CD14-positive monocyte (primary cell): ENCODE results near the gene CEP44. TPM values are rescaled to one million over a fixed set of nuclear protein-coding genes. Genes with fewer than 3 reads are reported as not detected.

Experiments
- DNase-seq, 3 donors: peaks; one replicate each; pipeline ENCODE4 v3.0.0-alpha.2; 2011 to 2022
- H2AFZ ChIP-seq: 2 replicates; pipeline ENCODE4 v1.6.0; 2012; ENCODE audit warnings: mild to moderate bottlenecking, low read depth, low read length, inconsistent platforms; ENCODE audit not compliant: insufficient read depth, poor library complexity, severe bottlenecking
- H3K27ac ChIP-seq, 2 donors: 1 replicate in 1 of 2; 2 replicates in 1 of 2; pipeline ENCODE4 v1.5.1; 2012 to 2013; ENCODE audit warnings: low read length in 2 of 2, control low read depth in 1 of 2, inconsistent platforms in 1 of 2, low read depth in 1 of 2, mild to moderate bottlenecking in 1 of 2
- H3K27me3 ChIP-seq, 2 donors: one replicate each; pipeline versions ENCODE4 v1.6.0 to v1.6.1; 2011 to 2013; ENCODE audit warnings: low read length in 2 of 2; ENCODE audit not compliant: control insufficient read depth in 2 of 2, insufficient read depth in 2 of 2
- H3K36me3 ChIP-seq, 2 donors: replicated peaks in 1 of 2; 1 replicate in 1 of 2; 2 replicates in 1 of 2; pipeline versions ENCODE4 v1.5.1 to v1.6.1; 2012 to 2013; ENCODE audit warnings: low read length in 2 of 2, control low read depth in 1 of 2, inconsistent platforms in 1 of 2, mild to moderate bottlenecking in 1 of 2; ENCODE audit not compliant: insufficient read depth in 2 of 2, control insufficient read depth in 1 of 2
- H3K4me1 ChIP-seq, 2 donors: 1 replicate in 1 of 2; 2 replicates in 1 of 2; pipeline versions ENCODE4 v1.5.1 to v1.6.1; 2012 to 2013; ENCODE audit warnings: low read length in 2 of 2, control low read depth in 1 of 2, inconsistent platforms in 1 of 2, mild to moderate bottlenecking in 1 of 2, moderate library complexity in 1 of 2; ENCODE audit not compliant: insufficient read depth in 2 of 2, control insufficient read depth in 1 of 2
- H3K4me2 ChIP-seq: replicated peaks from 2 replicates; pipeline ENCODE3; 2012; ENCODE audit warnings: low read length, moderate library complexity, mild to moderate bottlenecking; ENCODE audit not compliant: poor library complexity, severe bottlenecking; ENCODE audit errors: extremely low read depth
- H3K4me3 ChIP-seq, 3 experiments: fragments of 200-600 bp in 1 of 3; sonication (generic) in 1 of 3; replicated peaks in 1 of 3; 1 replicate in 2 of 3; 2 replicates in 1 of 3; pipeline ENCODE4 v1.5.1; 2011 to 2013; ENCODE audit warnings: low read length in 3 of 3, mild to moderate bottlenecking in 3 of 3, control low read depth in 2 of 3, low read depth in 2 of 3, inconsistent platforms in 1 of 3, moderate library complexity in 1 of 3
- H3K79me2 ChIP-seq: 2 replicates; pipeline ENCODE4 v1.6.0; 2012; ENCODE audit warnings: mild to moderate bottlenecking, control low read depth, inconsistent platforms, low read length, moderate library complexity; ENCODE audit not compliant: insufficient read depth
- H3K9ac ChIP-seq: 2 replicates; pipeline ENCODE4 v1.6.0; 2017; ENCODE audit warnings: low read length, mild to moderate bottlenecking; ENCODE audit not compliant: insufficient read depth, poor library complexity, severe bottlenecking
- H3K9me3 ChIP-seq, 2 donors: replicated peaks in 1 of 2; 1 replicate in 1 of 2; 2 replicates in 1 of 2; pipeline versions ENCODE4 v1.5.1 to v1.6.1; 2012 to 2013; ENCODE audit warnings: low read length in 2 of 2, control low read depth in 1 of 2; ENCODE audit not compliant: control insufficient read depth in 1 of 2, insufficient read depth in 1 of 2
- H4K20me1 ChIP-seq: 2 replicates; pipeline ENCODE4 v1.6.0; 2012; ENCODE audit warnings: mild to moderate bottlenecking, low read length, control low read depth, moderate library complexity; ENCODE audit not compliant: insufficient read depth
- H3K27ac Mint-ChIP-seq, 7 donors: one replicate each; pipeline ENCODE4 v1.8.0; 2020; ENCODE audit warnings: mild to moderate bottlenecking in 7 of 7, mixed read lengths in 7 of 7, moderate library complexity in 6 of 7, inconsistent platforms in 2 of 7
- H3K27me3 Mint-ChIP-seq, 3 donors: one replicate each; pipeline ENCODE4 v1.8.0; 2021 to 2022; ENCODE audit warnings: low read depth in 3 of 3, mild to moderate bottlenecking in 3 of 3, mixed read lengths in 3 of 3, moderate library complexity in 3 of 3, inconsistent platforms in 1 of 3
- H3K36me3 Mint-ChIP-seq, 2 donors: one replicate each; pipeline ENCODE4 v1.8.0; 2020; ENCODE audit warnings: mixed read lengths in 2 of 2, inconsistent platforms in 1 of 2, mild to moderate bottlenecking in 1 of 2
- H3K4me1 Mint-ChIP-seq: one replicate; pipeline ENCODE4 v1.8.0; 2020; ENCODE audit warnings: mild to moderate bottlenecking, mixed read lengths
- H3K4me3 Mint-ChIP-seq, 2 donors: one replicate each; pipeline ENCODE4 v1.8.0; 2020; ENCODE audit warnings: mild to moderate bottlenecking in 2 of 2, mixed read lengths in 2 of 2, moderate library complexity in 1 of 2
- H3K9me3 Mint-ChIP-seq, 7 donors: one replicate each; pipeline ENCODE4 v1.8.0; 2020 to 2022; ENCODE audit warnings: mixed read lengths in 7 of 7, mild to moderate bottlenecking in 6 of 7, moderate library complexity in 6 of 7, inconsistent platforms in 2 of 7
- WGBS: methylation state at CpG from one replicate; pipeline ENCODE4 v1.1.5; 2013; ENCODE audit warnings: missing lambda C conversion rate; ENCODE audit not compliant: insufficient coverage; 5-methylcytosine and 5-hydroxymethylcytosine counted together
- intact Hi-C, 2 donors: fragments of 100-400 bp; cut with micrococcal nuclease; formaldehyde crosslinking; loops; one replicate each; pipeline versions ENCODE4 v1.15.0 to v1.15.1; 2023
- polyA plus RNA-seq, 3 donors: library from polyadenylated mRNA; depleted of rRNA in 1 of 3; unstranded in 2 of 3; stranded (reverse) in 1 of 3; fragments of 300-500 nt in 2 of 3; fragments of >200 nt in 1 of 3; fragmentation: Illumina TruSeq in 2 of 3; gene quantifications; 1 replicate in 2 of 3; 2 replicates in 1 of 3; pipeline ENCODE4 v1.2.3, GENCODE V29; 2012 to 2021
- TF ChIP-seq, protein P1 (sequence below): fragments of 200-600 bp; IDR thresholded peaks from one replicate; pipeline ENCODE4 v1.8.0; 2022; ENCODE audit warnings: antibody characterized with exemption, mild to moderate bottlenecking

Gene CEP44
- polyA plus RNA-seq, 3 donors, result 1.9 to 3.3 (median 2.2) TPM

GRCh38 chr4:174252412-174252811 lies 31.3 kb upstream of the CEP44 start:
- no CpG with 5 or more reads among the region's 2 CpGs for WGBS
- Histone ChIP-seq H3K4me3 (no peak overlapping the region), H3K27me3 (no peaks in the 10 kb centered on the region), H3K79me2 (no peaks in the 10 kb centered on the region), H3K36me3 (peaks cover 11 to 32% of the 10 kb centered on the region in 2 donors), H3K4me1 (no peaks in the 10 kb centered on the region), H3K9me3 (no peaks in the 10 kb centered on the region), H3K4me2 (no peak overlapping the region), H4K20me1 (no peaks in the 10 kb centered on the region), H3K9ac (no peak overlapping the region), H2AFZ (no peak overlapping the region), H3K27ac (no peak overlapping the region)
- H3K27ac Mint-ChIP-seq, result no peak overlapping the region
- TF ChIP-seq, protein P1, sequence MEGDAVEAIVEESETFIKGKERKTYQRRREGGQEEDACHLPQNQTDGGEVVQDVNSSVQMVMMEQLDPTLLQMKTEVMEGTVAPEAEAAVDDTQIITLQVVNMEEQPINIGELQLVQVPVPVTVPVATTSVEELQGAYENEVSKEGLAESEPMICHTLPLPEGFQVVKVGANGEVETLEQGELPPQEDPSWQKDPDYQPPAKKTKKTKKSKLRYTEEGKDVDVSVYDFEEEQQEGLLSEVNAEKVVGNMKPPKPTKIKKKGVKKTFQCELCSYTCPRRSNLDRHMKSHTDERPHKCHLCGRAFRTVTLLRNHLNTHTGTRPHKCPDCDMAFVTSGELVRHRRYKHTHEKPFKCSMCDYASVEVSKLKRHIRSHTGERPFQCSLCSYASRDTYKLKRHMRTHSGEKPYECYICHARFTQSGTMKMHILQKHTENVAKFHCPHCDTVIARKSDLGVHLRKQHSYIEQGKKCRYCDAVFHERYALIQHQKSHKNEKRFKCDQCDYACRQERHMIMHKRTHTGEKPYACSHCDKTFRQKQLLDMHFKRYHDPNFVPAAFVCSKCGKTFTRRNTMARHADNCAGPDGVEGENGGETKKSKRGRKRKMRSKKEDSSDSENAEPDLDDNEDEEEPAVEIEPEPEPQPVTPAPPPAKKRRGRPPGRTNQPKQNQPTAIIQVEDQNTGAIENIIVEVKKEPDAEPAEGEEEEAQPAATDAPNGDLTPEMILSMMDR, result no peak
- DNase-seq, result no peak
- no peaks in the 10 kb centered on the region for H3K27me3 Mint-ChIP-seq
- no peaks in the 10 kb centered on the region for H3K4me1 Mint-ChIP-seq
- H3K9me3 Mint-ChIP-seq, result no peaks in the 10 kb centered on the region
- intact Hi-C loops, result no loop called here
- H3K36me3 Mint-ChIP-seq, result peaks cover 6 to 27% of the 10 kb centered on the region in 2 donors
- no peak overlapping the region for H3K4me3 Mint-ChIP-seq

GRCh38 chr4:174254613-174255012 lies 29.1 kb upstream of the CEP44 start:
- Mint-ChIP-seq H3K27me3 (no peaks in the 10 kb centered on the region), H3K27ac (no peak overlapping the region)

More at GRCh38 chr4:174254613-174255012, 29.1 kb upstream of the CEP44 start:
- no peaks in the 10 kb centered on the region for H3K4me1 ChIP-seq
- TF ChIP-seq, protein P1, result no peak
- H3K4me1 Mint-ChIP-seq, result no peaks in the 10 kb centered on the region
- H3K36me3 Mint-ChIP-seq, result peaks cover 15 to 35% of the 10 kb centered on the region in 2 donors
- no peak overlapping the region for H3K4me2 ChIP-seq
- H3K9ac ChIP-seq, result no peak overlapping the region
- DNase-seq, result no peak
- WGBS, result no CpG with 5 or more reads among the region's 1 CpG
- H4K20me1 ChIP-seq, result no peaks in the 10 kb centered on the region
- H3K36me3 ChIP-seq, result peaks cover 15 to 52% of the 10 kb centered on the region in 2 donors
- no peaks in the 10 kb centered on the region for H3K9me3 Mint-ChIP-seq
- H3K9me3 ChIP-seq, result no peaks in the 10 kb centered on the region
- intact Hi-C loops, result no loop called here
- no peak overlapping the region for H3K27ac ChIP-seq
- H3K79me2 ChIP-seq, result no peaks in the 10 kb centered on the region
- no peaks in the 10 kb centered on the region for H3K27me3 ChIP-seq
- H3K4me3 ChIP-seq, result no peak overlapping the region
- no peak overlapping the region for H3K4me3 Mint-ChIP-seq
- H2AFZ ChIP-seq, result no peak overlapping the region
